Mammary epithelial cell (primary cell): ENCODE measurements around the gene CREB3L2.

ENCODE experiments used
- EZH2 ChIP-seq: IDR thresholded peaks from 2 replicates; pipeline ENCODE4 v1.6.1; 2012; ENCODE audit warnings: low read length, inconsistent platforms, borderline replicate concordance
- TF ChIP-seq, protein P1 (sequence below), 2 donors: IDR thresholded peaks in 1 of 2; conservative IDR thresholded peaks in 1 of 2; 2 replicates each; pipeline ENCODE4 v1.5.1; 2011 to 2012; ENCODE audit warnings: inconsistent platforms in 2 of 2, low read length in 2 of 2, mild to moderate bottlenecking in 2 of 2, control low read depth in 1 of 2, low read depth in 1 of 2; ENCODE audit not compliant: insufficient read depth in 1 of 2; ENCODE audit errors: extremely low read depth in 1 of 2

DNA sequence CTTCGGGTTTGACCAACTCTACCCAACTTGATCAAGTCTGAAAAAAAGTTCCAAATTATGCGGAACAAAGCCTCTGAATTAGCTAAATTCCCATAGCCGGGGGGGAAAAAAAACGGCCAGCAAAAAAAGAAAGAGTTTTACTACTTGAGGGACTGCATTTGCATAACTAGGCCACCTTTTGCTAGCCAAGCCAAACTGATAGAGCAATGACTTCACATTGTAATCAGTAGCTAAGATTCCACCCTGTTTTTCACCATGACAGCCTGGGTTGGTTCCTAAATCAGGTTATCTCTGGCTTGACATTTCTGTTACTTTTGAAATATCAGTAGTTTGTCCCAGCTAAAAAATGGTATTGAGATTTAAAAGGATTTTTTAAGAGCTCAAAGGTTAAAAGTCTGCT is 31.4 kb upstream of the CREB3L2 start:
- TF ChIP-seq, protein P1, sequence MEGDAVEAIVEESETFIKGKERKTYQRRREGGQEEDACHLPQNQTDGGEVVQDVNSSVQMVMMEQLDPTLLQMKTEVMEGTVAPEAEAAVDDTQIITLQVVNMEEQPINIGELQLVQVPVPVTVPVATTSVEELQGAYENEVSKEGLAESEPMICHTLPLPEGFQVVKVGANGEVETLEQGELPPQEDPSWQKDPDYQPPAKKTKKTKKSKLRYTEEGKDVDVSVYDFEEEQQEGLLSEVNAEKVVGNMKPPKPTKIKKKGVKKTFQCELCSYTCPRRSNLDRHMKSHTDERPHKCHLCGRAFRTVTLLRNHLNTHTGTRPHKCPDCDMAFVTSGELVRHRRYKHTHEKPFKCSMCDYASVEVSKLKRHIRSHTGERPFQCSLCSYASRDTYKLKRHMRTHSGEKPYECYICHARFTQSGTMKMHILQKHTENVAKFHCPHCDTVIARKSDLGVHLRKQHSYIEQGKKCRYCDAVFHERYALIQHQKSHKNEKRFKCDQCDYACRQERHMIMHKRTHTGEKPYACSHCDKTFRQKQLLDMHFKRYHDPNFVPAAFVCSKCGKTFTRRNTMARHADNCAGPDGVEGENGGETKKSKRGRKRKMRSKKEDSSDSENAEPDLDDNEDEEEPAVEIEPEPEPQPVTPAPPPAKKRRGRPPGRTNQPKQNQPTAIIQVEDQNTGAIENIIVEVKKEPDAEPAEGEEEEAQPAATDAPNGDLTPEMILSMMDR (conservative IDR thresholded peaks at IDR 0.05 in 1 of 2, IDR thresholded peaks at IDR 0.05 in 1 of 2; ENCODE audit: extremely low read depth in 1 of 2, insufficient read depth in 1 of 2, low read depth in 1 of 2, low read length in 2 of 2) = no peak
- no peak for TF ChIP-seq EZH2
